Cardiac fibroblast (primary cell): Measurements from ENCODE around the gene C1orf74.

ENCODE experiments used
- DNase-seq, 2 donors: peaks; one replicate each; pipeline versions ENCODE4 v3.0.0 to v3.0.0-alpha.2; 2010; ENCODE audit warnings: low read depth in 2 of 2
- H3K4me3 ChIP-seq, 2 donors: replicated peaks in 1 of 2; 1 replicate in 1 of 2; 2 replicates in 1 of 2; pipeline ENCODE4 v1.5.1; 2011; ENCODE audit warnings: low read depth in 2 of 2, low read length in 2 of 2, mild to moderate bottlenecking in 2 of 2, moderate library complexity in 1 of 2
- TF ChIP-seq, protein P1 (sequence below): IDR thresholded peaks from one replicate; pipeline ENCODE4 v1.5.1; 2011; ENCODE audit warnings: low read depth, mild to moderate bottlenecking, low read length, inconsistent platforms

The C1orf74 gene

GRCh38 chr1:209741193-209741592 lies 43.2 kb downstream of the C1orf74 start:
- TF ChIP-seq, protein P1, sequence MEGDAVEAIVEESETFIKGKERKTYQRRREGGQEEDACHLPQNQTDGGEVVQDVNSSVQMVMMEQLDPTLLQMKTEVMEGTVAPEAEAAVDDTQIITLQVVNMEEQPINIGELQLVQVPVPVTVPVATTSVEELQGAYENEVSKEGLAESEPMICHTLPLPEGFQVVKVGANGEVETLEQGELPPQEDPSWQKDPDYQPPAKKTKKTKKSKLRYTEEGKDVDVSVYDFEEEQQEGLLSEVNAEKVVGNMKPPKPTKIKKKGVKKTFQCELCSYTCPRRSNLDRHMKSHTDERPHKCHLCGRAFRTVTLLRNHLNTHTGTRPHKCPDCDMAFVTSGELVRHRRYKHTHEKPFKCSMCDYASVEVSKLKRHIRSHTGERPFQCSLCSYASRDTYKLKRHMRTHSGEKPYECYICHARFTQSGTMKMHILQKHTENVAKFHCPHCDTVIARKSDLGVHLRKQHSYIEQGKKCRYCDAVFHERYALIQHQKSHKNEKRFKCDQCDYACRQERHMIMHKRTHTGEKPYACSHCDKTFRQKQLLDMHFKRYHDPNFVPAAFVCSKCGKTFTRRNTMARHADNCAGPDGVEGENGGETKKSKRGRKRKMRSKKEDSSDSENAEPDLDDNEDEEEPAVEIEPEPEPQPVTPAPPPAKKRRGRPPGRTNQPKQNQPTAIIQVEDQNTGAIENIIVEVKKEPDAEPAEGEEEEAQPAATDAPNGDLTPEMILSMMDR: no peak
- no peak overlapping the region for H3K4me3 ChIP-seq
- DNase-seq: no peak

GRCh38 chr1:209738270-209738669 lies 46.1 kb downstream of the C1orf74 start:
- TF ChIP-seq, protein P1: no peak
- no peak overlapping the region for H3K4me3 ChIP-seq
- no peak for DNase-seq

GRCh38 chr1:209737118-209737505 lies 47.2 kb downstream of the C1orf74 start:
- no peak overlapping the region for H3K4me3 ChIP-seq
- TF ChIP-seq, protein P1: no peak
- DNase-seq: no peak

DNA sequence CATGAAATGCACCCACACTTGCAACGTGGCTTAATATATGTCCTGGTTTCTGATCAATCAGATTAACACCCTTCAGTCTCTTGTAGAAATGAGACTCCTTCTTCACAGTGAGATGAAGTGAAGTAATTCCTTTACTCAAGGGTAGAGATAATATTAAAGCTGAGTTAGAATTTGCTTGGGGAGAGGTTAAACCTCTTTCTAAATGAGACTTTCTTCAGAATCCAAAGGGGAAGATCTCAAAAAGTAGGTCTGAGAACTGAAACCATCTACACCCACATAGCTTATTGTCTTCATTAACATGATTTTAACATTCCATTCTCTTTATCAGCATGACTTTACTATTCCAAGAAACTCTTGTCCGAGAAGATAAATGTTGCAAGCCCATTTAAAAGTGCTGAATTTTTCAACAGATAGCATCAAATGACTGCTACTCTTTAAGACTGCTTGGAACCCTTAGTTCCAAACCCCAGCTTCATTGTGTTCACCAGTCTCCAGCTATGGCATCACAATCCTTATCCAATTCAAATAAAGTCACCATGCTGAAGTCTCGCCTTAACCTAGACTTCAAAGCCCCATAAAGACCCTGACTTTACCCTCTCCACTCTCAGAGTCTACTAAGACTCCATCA lies 47.8 kb downstream of the C1orf74 start:
- DNase-seq: no peak
- no peak overlapping the region for H3K4me3 ChIP-seq
- TF ChIP-seq, protein P1: no peak

DNA sequence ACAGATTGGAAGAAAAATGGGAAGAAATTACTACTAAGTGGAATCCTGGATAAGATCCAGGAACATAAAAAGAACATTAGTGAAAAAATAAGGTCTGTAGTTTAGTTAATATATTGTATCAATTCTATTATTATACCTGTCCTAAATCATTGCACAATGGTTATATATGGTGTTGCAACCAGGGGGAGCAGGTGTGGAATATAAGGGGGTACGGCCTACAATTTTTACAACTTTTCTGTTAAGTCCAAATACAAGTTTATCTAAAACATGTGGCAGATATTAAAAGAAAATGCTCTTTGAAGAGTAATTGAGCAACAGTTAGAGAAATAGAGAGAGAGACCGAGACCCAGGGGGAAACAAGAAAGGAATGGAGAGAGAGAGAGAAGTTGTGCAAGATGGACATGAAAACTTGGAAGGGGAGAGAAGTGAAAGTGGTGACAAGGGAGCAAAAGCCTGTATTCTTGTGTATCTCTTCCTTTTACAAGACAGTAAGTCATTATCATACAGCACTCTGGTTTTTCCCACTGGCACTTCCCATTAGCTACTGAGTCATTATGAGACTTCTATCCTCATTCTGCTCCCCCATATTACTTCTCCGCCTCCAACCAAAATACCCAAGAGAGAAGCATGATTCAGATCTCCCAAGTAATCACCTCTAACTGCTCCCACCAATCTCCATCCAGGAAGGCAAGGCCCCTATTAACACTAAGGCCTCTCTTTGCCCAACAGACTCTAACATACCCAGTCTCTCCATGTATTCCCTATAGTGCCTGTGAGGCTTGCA lies 50.8 kb downstream of the C1orf74 start:
- peak; percentile 56 to 83 for DNase-seq
- no peak overlapping the region for H3K4me3 ChIP-seq
- TF ChIP-seq, protein P1: no peak

DNA sequence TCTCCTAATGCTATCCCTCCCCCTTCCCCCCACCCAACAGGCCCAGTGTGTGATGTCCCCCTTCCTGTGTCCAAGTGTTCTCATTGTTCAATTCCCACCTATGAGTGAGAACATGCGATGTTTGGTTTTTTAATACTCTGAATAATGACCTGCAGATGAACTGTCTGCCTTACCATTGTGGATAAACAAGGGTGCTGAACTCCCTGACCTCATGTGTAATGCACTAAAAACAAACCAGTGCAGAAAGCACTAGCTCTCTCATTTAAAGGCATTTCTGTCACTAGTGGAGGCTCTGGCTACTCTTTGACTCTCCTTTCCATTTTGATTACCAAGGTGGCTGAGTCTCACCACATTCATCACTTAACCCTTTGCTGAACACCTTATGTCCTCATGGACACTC lies 51.6 kb downstream of the C1orf74 start:
- H3K4me3 ChIP-seq: no peak overlapping the region
- DNase-seq: peak in 1 of 2 donors; percentile 38
- TF ChIP-seq, protein P1: no peak

GRCh38 chr1:209729436-209729835 lies 54.9 kb downstream of the C1orf74 start:
- TF ChIP-seq, protein P1: no peak
- DNase-seq: no peak
- H3K4me3 ChIP-seq: no peak overlapping the region
